Activated CD4-positive, alpha-beta T cell treated with anti-CD3 and anti-CD28 coated beads for 1 hour (primary cell): ENCODE measurements around the gene RNF187.
"Not testable (repeated sequence)": the region's sequence is repeated elsewhere in the genome, so short reads cannot be mapped to it uniquely, and the experiment has no call there.

Experiments
- DNase-seq: peaks from one replicate; pipeline ENCODE4 v3.0.0-alpha.2; 2020

Gene RNF187

DNA sequence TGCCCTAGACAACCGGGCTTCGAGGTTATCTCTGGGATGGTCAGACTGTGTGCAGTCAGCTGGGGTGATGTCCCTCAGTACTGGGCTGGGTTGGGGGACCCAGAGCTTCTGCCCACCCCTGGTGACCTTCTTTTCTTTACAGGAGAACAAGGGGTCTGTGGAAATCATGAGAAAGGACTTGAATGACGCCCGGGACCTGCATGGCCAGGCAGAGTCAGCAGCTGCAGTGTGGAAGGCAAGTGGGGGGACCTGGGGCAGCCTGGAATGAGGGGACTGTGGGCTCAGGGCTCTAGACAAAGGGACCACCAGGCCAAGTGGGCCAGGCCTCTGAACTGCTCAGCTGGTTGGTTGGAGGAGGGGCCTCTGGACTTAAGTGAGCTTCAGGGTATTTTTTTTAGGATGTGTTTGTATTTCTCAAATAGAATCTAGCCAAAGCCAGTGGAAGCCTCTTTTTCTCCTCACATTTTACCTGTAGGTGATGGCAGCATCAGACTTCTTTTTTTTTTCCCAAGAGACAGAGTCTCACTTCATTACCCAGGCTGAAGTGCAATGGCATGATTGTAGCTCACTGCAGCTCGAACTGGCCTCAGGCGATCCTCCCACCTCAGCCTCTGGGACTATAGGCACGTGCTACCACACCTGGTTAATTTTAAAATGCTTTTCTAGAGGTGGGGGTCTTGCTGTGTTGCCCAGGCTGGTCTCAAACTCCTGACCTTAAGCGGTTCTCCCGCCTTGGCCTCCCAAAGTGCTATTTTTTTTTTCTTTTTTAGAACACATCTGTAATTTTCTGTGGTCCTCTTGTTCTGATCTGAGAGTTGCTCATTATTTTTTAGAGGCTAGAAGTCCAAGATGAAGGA lies 1.9 kb downstream of the RNF187 start:
- no peak for DNase-seq

DNA sequence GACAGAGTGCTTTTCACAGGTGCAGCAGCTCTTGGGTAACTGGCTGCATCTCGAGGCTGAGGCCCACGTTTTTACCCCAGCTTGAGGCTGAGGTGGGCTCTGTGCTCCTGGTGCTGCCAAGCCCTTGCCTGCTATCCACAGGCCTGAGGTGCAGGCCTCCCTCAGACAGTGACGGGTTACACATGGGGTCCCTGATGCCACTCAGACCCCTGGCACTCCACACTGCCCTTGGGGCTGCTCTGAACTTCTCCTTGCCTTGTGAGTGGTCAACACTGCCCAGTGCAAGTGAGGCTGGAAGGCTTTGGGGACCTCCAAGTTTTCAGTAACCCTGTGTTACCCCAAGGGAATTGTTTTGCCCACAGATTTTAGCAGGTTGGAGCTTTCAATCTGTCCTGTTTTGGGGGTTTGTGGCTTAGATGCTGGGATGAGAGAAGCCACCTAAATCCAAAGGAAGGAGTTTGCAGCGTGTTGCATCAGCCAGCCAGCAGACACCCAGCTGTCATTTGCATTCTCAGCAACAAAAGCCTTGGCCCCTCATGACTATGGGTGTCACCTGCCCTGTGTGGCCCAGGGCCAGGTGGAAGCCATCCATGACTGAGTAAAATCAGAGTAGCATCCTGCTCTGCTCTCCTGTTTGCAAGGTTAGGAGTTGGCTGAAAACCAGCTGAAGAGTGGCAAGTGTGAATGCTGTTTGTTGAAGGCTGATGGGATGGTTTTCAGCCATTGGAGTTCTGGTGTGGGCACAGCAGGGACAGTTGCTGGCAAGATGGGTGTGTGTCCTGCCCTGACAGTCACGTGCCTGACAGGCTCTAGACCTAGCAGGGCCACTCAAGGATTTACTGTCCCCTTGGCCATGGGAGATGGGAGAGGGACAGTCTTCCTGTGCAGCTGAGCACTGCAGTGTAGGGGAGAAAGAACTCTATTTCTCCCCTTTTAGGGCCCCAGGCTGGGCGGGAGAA lies 3.2 kb downstream of the RNF187 start:
- DNase-seq: no peak

DNA sequence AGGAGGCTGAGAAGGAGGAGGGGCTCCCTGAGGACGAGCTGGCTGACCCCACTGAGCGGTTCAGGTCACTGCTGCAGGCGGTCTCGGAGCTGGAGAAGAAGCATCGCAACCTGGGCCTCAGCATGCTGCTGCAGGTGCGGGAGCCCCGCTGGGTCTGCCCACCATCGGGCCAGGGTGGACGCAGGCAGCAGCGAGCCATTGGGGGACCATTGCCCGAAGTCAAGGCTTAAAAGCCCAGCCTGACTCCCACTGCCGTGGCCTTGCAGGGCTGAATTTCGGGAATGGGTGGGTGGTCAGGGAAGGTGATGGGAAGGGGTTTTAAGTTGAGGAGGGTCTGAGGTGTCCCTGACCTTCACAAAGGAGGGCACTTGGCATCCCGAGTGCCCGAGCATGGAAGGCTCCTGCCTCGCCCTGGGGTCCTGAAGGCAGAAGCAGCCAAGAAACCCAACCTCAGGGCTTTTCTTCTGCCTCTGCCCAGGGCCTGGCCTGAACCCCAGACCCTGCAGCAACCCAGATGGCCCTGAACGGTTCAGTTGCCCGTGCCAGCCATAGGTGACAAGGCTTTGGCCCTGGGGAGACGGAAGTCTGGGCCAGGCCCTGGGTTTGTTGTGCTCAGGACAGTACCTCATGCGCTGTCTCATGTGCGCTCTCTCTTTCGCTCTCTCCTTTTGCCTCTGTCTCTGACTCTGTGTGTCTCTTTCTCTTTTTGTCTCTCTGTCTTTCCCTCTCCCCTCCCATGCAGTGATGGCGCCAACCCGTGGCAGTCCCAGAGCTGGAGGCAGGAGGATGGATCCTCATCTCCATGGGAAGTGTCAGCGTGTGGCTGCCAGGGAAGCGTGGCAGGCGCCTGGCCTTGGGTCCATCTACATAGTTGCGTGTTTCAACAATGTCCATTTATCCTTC lies 6.2 kb downstream of the RNF187 start:
- no peak for DNase-seq

DNA sequence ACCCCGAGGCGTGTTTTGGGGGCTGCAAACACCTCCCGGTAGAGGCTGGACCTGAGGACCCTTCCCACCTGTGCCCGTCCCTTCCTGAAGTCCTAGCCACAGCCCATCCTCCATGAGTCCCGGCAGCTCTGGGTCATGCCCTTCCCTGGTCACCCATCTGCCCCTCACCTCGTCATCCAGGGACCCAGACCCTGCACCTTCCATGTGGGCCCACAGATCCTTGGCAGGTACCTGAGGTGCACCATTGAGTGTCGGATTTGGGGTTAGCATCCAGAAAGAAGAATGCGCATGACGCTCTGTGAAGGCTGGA lies 6.8 kb downstream of the RNF187 start:
- no peak for DNase-seq

DNA sequence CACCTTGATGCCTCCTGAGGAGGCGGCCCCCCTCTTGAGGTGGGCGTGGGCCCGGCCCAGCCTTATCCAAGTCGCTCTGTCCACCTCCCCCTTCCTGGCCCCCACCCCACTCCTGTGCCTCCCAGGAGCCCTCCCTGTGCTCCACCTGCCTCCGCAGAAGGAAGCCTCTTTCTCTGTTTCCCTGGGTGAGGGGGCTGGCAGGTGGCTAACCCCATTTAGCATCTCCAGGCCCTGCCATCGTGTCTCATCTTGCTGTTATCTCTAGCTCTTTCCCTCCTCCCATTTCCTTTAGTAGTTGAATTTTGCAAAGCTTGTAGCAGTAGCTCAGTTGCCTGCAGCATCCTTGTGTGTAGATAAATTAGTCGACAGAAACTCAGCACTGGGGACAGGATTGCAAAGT lies 7.2 kb downstream of the RNF187 start:
- no peak for DNase-seq

DNA sequence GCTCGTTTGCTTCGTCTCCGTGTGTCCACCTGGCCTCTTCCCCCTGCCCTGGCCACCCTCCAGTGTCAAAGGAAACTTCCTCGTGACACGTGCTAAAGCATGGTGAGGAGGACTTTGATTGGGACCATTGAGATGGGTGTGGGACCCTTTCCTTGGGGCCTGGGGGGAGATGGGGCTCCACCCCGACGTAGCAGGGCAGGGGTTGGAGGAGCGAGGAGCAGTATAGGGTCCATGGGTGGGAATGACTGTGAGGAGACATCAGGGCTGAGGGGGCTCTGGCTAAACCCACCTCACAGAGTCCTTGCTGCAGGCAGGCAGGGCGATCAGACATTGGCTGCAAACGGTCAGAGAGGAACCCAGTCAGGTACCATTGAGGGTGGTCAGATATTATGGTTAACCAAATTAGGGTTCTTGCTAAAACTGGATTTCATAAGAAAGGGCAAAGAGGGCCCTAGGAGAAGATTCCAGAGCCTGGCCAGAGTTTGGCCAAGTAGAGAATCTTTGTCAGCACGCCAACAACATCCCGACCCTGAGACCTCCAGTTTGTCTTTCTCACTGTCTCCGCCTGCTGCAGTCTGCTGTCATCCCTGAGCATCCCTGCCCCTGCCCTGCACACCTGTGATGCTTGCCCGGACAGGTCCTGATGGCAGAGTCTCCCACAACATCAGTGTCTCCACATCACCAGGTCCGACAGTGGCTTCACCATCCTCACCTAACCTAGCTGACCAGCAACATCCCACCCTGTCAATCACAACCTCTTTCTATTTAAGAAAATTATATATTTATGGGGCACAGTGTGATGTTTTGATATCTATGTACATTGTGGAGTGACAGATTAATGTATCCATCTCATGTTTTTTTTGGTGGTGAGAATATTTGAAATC lies 8.0 kb downstream of the RNF187 start:
- DNase-seq: no peak

DNA sequence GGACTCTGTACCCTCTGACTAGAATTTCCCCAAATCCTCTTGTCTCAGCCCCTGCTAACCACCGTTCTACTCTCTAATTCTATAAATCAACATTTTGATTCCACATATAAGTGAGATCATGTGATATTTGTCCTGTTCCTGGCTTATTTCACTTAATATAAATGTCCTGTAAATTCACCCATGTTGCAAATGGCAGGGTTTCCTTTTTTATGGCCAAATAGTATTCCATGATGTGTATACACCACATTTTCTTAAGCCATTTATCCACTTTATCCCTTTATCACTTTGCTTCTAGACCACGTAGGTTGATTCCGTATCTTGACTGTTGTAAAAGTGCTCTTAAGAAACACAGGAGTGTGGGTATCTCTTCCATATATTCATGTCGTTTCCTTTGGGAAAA lies 8.9 kb downstream of the RNF187 start:
- no peak for DNase-seq

DNA sequence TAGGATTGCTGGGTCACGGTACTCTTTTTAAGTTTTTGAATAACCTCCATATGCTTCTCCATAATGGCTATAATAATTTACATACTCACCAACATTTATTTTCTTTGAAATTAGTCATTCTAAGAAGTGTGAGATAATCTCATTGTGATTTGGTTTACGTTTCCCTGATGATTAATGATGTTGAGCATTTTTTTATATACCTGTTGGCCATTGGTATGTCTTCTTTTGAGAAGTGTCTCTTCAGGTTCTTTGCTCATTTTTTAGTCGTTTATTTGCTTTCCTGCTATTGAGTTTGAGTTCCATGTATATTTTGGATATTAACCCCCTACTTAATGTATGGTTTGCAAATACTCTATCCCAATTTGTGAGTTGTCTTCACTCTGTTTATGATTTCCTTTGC lies 9.3 kb downstream of the RNF187 start:
- DNase-seq: no peak

DNA sequence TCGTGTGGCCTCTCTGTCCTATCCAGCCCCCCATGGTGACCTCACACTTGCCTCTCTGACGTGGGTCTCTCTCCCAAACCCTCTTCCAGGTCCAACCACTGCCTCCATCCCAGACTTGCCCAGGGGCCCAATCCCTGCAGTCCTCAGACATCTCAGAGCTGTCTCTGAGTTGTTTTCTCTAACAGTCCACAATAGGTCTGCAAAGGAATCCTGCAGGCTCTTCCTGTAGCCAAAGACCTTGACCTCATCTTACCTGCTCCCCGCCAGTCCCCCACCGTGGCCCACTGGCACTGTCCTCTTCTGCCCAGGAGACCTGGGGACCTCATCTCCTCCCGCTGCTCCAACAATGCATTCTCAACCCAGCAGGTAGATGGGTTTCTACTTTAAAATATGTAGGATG lies 10.0 kb downstream of the RNF187 start:
- no peak for DNase-seq

DNA sequence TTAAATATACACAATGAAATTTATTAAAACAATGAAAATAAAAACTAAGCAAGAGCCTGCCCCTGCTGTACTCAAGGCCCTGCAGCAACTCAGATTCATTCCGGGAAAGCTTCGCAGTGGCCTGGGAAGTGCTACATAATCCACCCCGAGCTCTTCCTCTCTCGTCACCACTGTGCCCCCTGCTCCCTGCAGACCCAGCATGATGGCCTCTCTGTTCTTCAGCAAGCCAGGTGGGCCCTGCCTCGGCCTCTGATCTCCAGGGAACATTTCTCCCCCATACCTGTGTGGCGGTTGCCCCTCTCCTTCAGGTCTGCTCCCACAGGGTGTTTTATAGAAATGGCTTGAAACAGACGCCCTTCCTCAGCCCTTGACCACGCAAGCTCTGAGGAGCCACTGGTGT lies 10.6 kb downstream of the RNF187 start:
- DNase-seq: no peak

DNA sequence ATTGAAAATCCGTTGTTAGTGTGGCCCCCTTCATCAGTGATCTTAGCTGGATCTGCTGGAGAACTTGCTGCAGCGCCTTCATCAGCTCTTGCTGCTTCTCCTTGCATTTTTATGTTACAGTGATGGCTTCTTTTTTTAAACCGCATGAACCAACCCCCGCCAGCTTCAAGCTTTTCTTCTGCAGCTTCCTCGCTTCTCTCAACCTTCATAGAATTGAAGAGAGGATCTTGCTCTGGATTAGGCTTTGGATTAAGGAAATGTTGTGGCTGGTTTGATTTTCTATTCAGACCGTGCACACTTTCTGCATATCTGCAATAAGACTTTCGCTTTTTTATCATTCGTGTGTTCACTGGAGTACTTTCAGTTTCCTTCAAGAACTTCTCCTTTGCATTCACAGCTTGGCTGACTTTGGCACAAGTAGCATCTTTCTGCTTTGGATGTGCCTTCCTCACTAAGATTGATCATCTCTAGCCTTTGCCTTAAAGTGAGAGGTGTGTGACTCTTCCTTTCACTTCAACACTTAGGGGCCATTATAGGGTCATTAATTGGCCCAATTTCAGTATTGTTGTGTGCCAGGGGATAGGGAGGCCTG lies 13.1 kb downstream of the RNF187 start:
- DNase-seq: no peak

DNA sequence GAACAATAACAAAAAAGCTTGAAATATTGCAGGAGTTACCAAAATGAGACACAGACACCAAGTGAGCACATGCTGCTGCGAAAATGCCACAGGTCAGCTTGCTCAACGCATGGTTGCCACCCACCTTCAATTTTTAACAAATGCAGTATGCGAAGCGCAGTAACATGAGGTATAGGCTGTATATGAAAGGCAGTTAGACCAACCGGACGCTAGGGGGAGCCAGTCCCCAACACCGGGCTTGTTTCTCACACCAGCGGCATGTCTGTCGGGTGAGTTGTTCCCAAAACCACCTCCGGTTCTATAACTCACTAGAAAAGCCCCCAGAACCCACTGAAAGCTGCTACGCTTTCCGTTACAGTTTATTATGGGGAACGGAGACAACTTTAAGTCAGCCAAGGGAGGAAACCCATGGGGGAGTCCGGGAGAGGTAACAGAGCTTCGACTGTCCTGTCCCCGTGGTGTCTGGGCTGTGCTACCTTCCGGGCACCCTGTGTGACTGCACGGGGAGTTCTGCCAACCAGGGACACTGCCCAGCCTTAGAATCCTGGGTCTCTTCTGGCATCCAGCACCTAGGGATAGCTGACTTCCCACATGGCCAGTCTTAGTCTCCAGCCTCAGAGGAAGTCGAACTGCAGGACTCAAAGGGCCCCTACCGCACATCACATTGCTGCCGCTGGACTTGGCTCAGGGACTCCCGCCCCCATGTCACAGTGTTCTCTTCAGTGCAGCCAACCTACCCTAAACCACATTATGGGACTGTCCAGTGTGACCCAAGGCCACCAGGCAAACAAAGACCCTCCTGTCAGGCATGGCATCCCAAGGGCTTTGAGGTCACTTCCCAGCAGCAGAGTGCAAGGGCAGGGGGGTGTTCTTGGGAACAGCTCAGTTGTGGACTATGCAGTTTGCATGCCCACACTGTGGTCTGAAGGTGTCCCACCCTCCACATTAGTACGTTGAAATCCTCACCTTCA lies 14.0 kb downstream of the RNF187 start:
- peak; percentile 79 for DNase-seq

DNA sequence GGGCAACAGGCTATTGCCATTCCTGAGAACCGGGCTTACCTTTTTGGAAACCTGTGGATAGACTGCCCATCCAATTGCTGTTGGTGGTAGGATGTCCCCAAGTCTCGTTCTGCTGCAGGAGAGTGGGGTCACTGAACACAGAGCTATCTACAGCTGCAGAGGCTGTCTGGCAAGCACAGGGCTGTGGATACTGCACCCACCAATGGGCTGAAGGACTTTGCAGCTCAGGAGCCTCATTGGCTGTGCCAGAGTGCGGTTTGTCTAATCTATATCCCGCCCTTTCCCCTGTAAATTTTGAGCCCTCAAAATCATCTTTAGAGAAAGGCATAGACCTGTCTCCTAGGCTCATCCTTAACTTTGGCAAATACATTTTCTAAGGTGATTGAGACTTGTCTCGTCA lies 15.3 kb downstream of the RNF187 start:
- no peak for DNase-seq

DNA sequence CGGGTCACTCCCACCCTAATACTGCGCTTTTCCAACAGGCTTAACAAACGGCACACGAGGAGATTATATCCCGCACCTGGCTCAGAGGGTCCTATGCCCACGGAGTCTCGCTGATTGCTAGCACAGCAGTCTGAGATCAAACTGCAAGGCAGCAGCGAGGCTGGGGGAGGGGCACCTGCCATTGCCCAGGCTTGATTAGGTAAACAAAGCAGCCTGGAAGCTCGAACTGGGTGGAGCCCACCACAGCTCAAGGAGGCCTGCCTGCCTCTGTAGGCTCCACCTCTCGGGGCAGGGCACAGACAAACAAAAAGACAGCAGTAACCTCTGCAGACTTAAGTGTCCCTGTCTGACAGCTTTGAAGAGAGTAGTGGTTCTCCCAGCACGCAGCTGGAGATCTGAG lies 18.8 kb downstream of the RNF187 start:
- DNase-seq: not testable (repeated sequence)

DNA sequence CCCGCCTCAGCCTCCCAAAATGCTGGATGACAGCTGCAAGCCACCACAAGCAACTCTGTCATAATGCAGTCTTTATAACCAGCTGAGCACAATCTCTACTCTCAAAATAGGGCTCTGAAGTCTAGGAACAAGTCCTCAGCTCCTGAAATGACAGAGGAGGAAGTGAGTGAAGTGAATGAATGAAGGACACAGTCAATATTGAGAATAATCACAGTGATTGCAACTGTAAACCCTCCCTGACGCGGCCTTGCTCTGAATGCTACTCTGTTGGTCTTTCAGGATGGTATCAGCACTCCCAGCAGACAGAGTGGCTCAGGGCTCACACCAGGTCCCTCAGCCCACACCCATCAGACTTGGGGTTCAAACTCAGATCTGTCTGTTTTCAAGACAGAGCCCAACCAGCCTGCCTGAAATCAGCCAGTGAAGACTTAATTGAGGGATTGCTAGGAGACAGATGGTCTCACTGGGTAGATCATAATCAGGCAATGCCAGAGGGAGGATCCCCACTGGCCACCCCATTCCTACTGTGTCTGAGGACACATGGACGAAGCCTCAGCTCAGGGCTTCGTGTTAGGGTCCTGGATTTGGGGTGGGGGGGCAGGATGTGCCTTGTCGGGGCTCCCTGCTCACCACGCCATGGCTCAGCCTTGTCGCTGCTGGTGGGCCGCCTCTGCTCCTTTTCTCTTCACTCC lies 20.9 kb downstream of the RNF187 start:
- DNase-seq: no peak

DNA sequence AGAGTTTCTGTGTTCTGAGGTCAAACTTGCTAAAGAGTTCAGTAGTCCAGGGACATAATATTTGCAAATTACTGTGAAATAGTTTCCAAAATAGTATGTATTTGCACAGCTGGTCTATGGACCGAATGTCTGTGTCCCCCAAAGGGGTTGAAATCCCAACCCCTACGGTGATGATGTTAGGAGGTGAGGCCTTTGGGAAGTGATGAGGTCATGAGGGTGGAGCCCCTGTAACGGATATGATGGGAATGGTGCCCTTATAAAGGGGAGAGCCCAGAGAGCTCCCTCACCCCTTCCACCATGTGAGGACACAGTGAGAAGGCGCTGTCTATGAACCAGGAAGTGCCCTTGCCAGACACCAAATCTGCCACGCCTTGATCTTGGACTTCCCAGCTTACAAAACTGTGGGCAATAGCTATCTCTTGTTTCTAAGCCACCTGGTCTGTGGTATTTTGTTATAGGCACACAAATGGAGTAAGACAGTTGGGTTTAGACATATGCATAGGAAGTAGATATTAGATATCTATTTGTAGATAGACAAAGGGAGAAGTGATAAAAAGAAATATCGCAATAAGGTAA lies 21.7 kb downstream of the RNF187 start:
- DNase-seq: no peak

DNA sequence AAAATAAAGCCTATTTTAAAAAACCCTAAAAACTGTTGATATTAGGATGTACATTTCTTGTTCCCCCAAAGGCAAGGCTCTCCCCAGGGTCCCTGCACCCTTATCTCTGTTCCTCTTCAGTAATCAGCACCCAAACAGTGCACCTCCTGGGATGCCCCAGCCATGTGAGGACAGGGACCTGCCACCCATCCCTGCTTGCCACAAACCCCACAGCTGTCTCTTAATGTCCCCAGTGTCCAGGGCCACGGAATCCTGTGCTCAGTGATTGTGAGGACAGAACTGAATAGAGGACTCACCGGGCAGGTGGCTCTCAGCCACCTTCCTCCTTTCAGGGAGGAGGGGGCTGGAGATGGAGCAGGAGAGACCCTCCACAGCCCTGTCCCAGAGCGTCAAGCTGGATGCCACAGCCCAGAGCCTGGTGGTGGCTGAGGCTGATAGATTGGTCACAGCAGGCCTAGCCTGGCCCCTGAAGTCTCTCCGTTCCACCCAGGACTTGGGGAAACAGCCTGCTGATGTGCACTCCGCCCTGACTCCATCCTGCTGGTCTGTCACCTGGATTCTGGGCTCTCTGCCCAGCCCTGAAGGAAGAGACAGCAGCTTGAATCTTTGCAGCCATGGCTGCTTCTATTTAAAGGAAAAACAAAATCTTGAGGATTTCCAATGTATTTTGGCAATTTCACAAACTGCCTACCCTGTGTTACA lies 23.1 kb downstream of the RNF187 start:
- no peak for DNase-seq

DNA sequence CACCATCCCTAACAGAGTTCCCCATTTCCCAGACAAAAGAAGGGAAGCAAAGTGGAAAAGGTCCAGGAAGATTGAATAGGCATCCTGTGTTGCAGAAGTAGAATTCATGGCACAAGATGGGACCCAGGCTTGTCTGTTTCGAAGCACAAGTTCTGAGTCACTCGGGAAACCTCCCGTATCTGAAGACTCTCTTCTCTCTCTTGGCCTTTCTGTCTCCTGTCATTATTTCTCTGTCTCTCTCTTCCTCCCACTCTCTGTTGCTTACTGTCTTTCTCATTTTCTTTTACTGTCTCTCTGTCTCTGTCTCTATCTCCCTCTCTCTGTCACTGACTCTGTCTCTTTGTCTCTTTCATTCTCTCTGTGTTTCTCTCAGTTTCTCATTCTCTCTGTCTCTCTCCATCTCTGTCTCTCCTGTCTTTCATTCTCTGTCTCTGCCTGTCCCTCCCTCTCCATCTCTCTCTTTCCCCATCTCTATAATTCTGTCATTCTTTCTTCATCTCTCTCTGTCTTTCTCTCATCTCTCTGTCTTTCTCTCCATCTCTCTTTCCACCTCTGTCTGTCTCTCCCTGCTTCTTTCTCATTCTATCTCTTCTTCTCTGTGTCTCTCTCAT lies 23.7 kb downstream of the RNF187 start:
- DNase-seq: no peak
